GM18508 (cell line): ENCODE results near the gene DBI.
"Not testable (repeated sequence)": the region's sequence is repeated elsewhere in the genome, so short reads cannot be mapped to it uniquely, and the experiment has no call there.

Source experiments
- ATAC-seq: cut with Tn5 transposase; IDR thresholded peaks from one replicate; pipeline ENCODE4 v1.9.1; 2021; ENCODE audit warnings: moderate number of reproducible peaks; ENCODE audit not compliant: insufficient read depth, unreplicated experiment

DBI gene

GRCh38 chr2:119393971-119394748, 27.4 kb downstream of the DBI start:
- ATAC-seq, result no peak

GRCh38 chr2:119397196-119397595, 30.4 kb downstream of the DBI start:
- ATAC-seq, result no peak

- ATAC-seq, result no peak
Measured at GRCh38 chr2:119402106-119402505, 35.3 kb downstream of the DBI start.

GRCh38 chr2:119402645-119403560, 36.1 kb downstream of the DBI start:
- ATAC-seq, result no peak

GRCh38 chr2:119403618-119404017, 36.8 kb downstream of the DBI start:
- not testable (repeated sequence) for ATAC-seq

- ATAC-seq, result no peak
Measured at GRCh38 chr2:119405151-119405550, 38.4 kb downstream of the DBI start.

GRCh38 chr2:119407430-119408220, 40.8 kb downstream of the DBI start:
- no peak for ATAC-seq

GRCh38 chr2:119408221-119408619, 41.4 kb downstream of the DBI start:
- no peak for ATAC-seq

GRCh38 chr2:119409506-119409905, 42.7 kb downstream of the DBI start:
- no peak for ATAC-seq

- ATAC-seq, result no peak
Measured at GRCh38 chr2:119414894-119415293, 48.1 kb downstream of the DBI start.

GRCh38 chr2:119415630-119416029, 48.9 kb downstream of the DBI start:
- no peak for ATAC-seq

GRCh38 chr2:119416299-119416923, 49.6 kb downstream of the DBI start:
- no peak for ATAC-seq

- ATAC-seq, result no peak
Measured at GRCh38 chr2:119417908-119418307, 51.1 kb downstream of the DBI start.

- no peak for ATAC-seq
Measured at GRCh38 chr2:119419065-119419464, 52.3 kb downstream of the DBI start.

- no peak for ATAC-seq
Measured at GRCh38 chr2:119419803-119420508, 53.2 kb downstream of the DBI start.

GRCh38 chr2:119421304-119421703, 54.5 kb downstream of the DBI start:
- ATAC-seq, result no peak

GRCh38 chr2:119421741-119422140, 55.0 kb downstream of the DBI start:
- ATAC-seq, result no peak
